IPS-NIHi11 (cell line): ENCODE measurements around the gene MYO9A.
"Not testable (repeated sequence)": the region's sequence is repeated elsewhere in the genome, so short reads cannot be mapped to it uniquely, and the experiment has no call there.

ENCODE experiments used
- DNase-seq: peaks from one replicate; pipeline ENCODE4 v3.0.0; 2012; ENCODE audit warnings: mixed read lengths, low spot score

Gene MYO9A

DNA sequence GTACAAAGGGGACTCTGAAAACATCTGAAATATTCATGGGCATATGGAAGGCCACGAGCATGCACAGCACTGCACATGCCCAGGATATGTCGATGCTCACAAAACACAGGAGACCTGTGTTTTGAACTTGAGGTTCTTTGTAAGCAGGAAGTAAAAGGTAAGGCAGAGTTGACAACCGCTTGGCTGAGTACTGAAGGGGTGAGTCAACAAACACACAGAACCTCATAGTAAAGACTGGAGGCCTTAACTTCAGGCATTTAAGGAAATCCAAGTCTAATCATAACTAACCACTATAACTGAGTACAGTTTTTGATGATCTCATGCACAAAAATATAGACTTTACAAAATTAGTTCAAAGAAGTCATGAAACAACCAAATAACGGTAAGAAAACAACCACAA lies 80.6 kb downstream of the MYO9A start:
- DNase-seq = no peak

DNA sequence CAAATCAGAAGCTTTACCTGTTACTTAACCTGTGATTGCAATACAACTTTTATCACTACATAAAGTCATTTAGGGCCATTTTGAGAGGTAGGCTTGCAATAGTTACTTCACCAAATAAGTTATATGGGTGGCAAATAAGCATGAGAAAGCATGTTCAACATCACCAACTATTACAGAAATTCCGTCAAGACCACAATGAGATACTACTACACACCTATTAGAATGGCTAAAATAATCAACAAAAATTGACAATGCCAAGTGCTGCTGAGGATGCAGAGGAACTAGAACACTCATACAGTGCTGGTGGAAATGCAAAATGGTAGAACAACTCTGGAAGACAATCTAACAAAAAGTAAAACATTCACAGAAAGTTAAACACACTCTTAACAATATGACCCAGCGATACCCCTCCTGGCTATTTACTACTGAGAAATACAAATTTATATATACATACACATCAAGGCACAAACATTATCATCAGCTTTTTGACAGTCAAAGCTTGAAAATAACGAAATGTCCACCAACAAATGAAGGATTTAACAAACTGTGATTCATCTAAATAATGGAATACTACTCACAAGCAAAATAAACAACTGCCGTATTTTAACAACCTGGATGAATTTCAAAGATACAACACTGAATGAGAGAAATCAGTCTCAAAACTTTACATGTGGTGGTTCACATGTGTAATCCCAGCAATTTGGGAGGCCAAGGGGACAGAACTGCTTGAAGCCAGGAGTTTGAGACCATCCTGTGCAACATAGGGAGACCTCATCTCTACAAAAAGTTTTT lies 82.9 kb downstream of the MYO9A start:
- DNase-seq = no peak

- no peak for DNase-seq
Measured at GRCh38 chr15:72034351-72034750, 83.6 kb downstream of the MYO9A start.

DNA sequence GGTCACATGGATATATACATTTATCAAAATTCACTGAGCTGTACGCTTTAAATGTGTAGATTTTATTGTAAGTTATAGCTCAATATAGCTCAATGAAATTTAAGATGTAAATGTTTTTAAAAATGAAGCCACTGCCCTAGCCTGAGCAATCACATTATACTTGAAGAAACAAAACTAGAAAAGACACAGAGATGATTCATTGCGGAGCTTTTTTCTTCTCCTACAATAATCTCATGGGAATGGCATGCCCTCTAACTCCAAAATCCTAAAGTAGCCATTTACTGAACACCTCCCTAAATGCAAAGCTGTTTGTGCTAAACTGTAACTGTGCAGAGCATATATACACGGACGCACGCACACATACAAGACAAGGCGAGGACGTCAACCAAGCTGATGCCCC lies 84.2 kb downstream of the MYO9A start:
- no peak for DNase-seq

DNA sequence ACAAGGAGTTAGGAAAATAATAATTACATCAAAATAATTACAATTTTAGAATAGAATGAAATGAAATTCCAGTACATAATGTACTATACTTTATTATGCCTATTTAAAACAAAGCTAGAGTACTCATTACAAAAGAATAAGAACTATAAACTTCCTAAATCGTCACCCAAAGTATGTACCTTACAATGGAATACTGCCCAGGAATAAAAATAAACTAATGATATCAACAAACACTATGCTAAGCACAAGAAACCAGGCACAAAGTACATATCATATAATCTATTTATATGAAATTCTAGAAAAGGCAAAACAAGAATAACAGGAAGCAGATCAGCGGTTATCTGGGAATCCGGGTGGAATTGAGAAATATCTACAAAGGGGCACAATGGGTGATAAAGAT lies 84.7 kb downstream of the MYO9A start:
- DNase-seq = no peak

- no peak for DNase-seq
Measured at GRCh38 chr15:72021604-72022003, 96.3 kb downstream of the MYO9A start.

- no peak for DNase-seq
Measured at GRCh38 chr15:72020799-72021198, 97.2 kb downstream of the MYO9A start.

DNA sequence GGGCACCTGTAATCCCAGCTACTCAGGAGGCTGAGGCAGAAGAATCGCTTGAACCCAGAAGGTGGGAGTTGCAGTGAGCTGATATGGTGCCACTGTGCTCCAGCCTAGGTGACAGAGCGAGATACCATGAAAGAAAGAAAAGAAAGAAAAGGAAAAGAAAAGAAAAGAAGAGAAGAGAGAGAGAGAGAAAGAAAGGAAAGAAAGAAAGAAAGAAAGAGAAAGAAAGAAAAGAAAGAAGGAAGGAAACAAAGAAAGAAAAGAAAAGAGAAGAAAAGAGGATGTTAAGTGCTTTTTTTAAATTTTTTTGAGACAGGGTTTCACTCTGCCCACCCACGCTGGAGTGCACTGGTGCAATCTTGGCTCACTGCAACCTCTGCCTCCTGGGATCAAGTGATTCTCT lies 103.4 kb downstream of the MYO9A start:
- DNase-seq = not testable (repeated sequence)

DNA sequence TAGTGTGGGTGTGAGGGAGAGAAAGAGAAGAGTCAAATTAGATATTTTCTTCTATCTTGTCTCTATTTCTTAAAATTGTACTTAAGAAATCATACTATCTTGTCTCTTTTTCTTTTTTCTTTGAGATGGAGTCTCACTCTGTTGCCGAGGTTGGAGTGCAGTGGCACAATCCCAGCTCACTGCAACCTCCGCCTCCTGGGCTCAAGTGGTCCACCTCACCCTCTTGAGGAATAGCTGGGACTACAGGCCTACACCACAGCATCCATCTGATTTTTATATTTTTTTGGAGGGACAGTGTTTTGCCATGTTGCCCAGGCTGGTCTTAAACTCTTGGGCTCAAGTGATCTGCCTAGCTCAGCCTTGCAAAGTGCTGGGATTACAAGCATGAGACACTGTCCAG lies 104.2 kb downstream of the MYO9A start:
- no peak for DNase-seq

DNA sequence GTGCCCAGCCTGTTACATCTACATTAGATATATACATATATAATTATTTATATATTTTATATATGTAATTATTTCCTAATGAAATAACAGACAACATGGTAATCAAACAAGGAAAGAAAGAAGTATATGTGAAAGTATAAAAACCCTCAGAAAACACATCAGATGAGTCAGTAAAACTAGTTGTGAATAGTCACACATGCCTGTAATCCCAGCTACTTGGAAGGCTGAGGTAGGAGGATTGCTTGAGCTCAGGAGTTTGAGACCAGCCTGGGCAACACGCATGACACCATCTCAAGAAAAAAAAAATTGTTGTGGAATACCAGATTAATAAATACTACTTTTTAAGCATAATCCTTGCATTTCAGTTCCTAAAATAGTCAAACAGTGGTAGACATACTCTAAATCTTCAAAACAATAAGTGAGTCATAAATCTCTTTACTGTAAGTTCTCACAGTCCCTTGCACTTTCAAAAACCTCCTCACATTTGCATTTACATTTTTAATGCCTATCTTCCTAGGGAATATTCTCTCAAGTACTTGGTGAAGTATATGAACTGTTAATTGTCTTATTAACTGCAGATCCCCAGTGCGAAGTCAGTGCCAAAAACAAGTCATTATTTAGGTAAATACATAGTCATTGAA lies 106.5 kb downstream of the MYO9A start:
- DNase-seq = no peak

- DNase-seq = no peak
Measured at GRCh38 chr15:72009222-72009621, 108.7 kb downstream of the MYO9A start.

GRCh38 chr15:72006382-72006781 lies 111.6 kb downstream of the MYO9A start:
- no peak for DNase-seq

- DNase-seq = no peak
Measured at GRCh38 chr15:72005483-72005882, 112.5 kb downstream of the MYO9A start.

GRCh38 chr15:71999807-72000206 lies 118.1 kb downstream of the MYO9A start:
- no peak for DNase-seq

GRCh38 chr15:71998717-71999116 lies 119.2 kb downstream of the MYO9A start:
- not testable (repeated sequence) for DNase-seq

DNA sequence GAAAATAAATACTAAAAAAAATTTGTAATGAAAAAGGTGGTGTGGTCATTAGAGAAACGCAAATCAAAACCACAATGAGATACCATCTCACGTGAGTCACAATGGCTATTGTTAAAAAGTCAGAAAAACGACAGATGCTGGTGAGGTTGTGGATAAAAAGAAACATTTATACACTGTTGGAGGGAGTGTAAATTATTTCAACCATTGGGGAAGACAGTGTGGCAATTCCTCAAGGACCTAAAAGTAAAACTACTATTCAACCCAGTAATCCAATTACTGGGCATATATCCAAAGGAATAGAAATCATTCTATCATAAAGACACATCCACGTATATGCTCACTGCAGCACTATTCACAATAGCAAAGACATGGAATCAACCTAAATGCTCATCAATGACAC lies 120.3 kb downstream of the MYO9A start:
- DNase-seq = no peak

DNA sequence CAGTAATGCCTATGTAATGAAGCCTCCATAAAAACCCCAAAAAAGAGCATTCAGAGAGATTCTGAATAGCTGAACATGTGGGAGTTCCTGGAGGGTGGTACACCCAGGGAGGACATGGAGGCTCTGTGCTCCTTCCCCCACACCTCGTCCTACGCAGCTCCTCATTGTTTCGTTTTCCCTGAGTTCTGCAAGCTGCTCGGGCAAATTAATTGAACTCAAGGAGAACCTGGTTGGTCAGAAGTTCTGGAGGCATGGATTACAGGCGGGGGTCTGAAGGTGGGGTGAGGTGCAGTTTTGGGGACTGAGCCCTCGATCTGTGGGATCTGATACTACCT lies 142.2 kb downstream of the MYO9A start:
- no peak for DNase-seq

DNA sequence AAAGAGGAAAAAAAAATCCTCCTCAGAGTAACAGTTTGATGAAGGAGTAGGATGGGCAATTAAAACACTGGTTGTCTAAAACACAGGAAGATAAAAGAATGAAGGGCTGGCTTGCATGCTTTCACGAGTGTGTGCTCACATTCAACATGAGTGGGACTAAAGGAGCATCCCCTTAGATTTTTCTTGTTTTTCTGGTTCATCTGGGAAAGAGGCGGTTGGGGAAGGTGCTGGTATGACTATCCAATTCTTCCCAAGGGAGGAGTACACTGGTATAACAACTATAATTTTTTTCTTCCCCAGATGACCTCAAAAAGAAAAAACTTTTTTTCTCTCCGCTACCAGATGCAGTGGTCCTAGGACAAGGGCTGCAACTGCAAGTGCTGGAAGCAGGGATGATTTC lies 143.7 kb downstream of the MYO9A start:
- DNase-seq = no peak

- no peak for DNase-seq
Measured at GRCh38 chr15:71973366-71973765, 144.6 kb downstream of the MYO9A start.

DNA sequence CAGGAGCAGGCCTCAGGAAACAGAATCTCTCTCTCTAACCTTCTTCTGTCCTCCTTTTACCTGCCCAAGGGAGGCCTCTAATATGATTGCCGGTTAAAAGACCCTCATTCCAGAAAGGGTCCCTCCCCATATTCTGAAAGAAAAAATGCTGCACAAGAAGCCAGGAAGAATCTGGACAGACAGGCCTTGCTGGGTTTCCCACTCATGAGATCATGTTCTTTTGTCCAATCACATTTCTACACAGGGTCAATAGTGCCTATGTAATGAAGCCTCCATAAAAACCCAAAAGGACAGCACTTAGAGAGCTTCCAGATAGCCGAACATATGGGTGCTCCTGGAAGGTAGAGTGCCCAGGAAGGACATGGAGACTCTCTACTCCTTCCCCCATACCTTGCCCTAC lies 146.0 kb downstream of the MYO9A start:
- no peak for DNase-seq

GRCh38 chr15:71970435-71970834 lies 147.5 kb downstream of the MYO9A start:
- DNase-seq = no peak

- DNase-seq = no peak
Measured at GRCh38 chr15:71962537-71962936, 155.4 kb downstream of the MYO9A start.

DNA sequence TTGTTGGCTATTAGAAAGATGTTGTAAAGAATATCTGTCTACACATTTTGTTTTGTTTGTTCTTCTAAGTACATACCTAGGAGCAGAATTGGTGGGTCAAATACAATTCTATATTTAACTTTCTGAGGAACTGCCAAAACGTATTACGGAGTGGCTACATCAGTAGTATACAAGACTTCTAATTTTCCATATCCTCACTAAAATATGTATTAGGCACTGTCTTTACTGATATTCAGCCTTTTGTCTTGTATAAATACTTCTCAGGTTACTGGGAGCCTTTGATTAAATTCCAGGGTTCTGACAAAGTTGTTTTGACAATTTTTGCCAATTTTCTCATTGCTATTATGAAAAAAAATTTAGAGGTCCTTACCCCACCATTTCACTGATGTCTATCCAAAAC lies 160.9 kb downstream of the MYO9A start:
- DNase-seq = no peak

- DNase-seq = no peak
Measured at GRCh38 chr15:71951134-71951533, 166.8 kb downstream of the MYO9A start.
